ENCODE results near the gene UTP14C. TPM values are rescaled to one million over a fixed set of nuclear protein-coding genes. Genes with fewer than 3 reads are reported as not detected.

Gene UTP14C
- total RNA-seq, 3 donors from 2014 or later (not counting 1 experiment from before 2014, with no cell fraction given) = 6.2 to 9.8 (median 7.0) TPM

GRCh38 chr13:52001120-52001731, 23.3 kb upstream of the UTP14C start:
- no peak overlapping the region for H3K27ac ChIP-seq (ENCODE audit: low read length)
- Mint-ChIP-seq H3K9me3 (no peaks in the 10 kb centered on the region), H3K27ac (no peak overlapping the region), H3K27me3 (ENCODE audit: low read depth in 2 of 2) (peaks cover 16 to 44% of the 10 kb centered on the region in 2 donors), H3K4me3 (no peak overlapping the region), H3K4me1 (no peaks in the 10 kb centered on the region), H3K36me3 (no peaks in the 10 kb centered on the region)
- intact Hi-C loops (cut with micrococcal nuclease) = loop anchor here (1.0 kb wide), 3 partner anchors 126 to 449 kb away; partner anchors contain the start of gene VPS36
- 57% methylated on average over 3 of the region's 3 CpGs for WGBS (ENCODE audit: insufficient coverage)
- ATAC-seq (peak; percentile 65 to 92 (median 87)), DNase-seq (peak in 1 of 2 donors; percentile 64)
- no peaks in the 10 kb centered on the region for H3K36me3 ChIP-seq (ENCODE audit: control insufficient read depth, insufficient read depth, low read length)
- H3K4me3 ChIP-seq (ENCODE audit: low read length) = no peak overlapping the region
- H3K9me3 ChIP-seq (ENCODE audit: control insufficient read depth, insufficient read depth, low read length) = no peaks in the 10 kb centered on the region
- no peaks in the 10 kb centered on the region for H3K27me3 ChIP-seq (ENCODE audit: control insufficient read depth, insufficient read depth, low read length)
- TF ChIP-seq CTCF (IDR thresholded peaks at IDR 0.05) = peak; percentile 72
- H3K4me1 ChIP-seq (ENCODE audit: control insufficient read depth, insufficient read depth, low read length) = no peaks in the 10 kb centered on the region

GRCh38 chr13:52002361-52002760, 22.1 kb upstream of the UTP14C start:
- ATAC-seq (no peak), DNase-seq (no peak)
- Histone ChIP-seq H3K4me1 (ENCODE audit: control insufficient read depth, insufficient read depth, low read length) (no peaks in the 10 kb centered on the region), H3K27me3 (ENCODE audit: control insufficient read depth, insufficient read depth, low read length) (no peaks in the 10 kb centered on the region), H3K4me3 (ENCODE audit: low read length) (no peak overlapping the region), H3K9me3 (ENCODE audit: control insufficient read depth, insufficient read depth, low read length) (no peaks in the 10 kb centered on the region), H3K27ac (ENCODE audit: low read length) (no peak overlapping the region), H3K36me3 (ENCODE audit: control insufficient read depth, insufficient read depth, low read length) (no peaks in the 10 kb centered on the region)
- Mint-ChIP-seq H3K4me3 (no peak overlapping the region), H3K36me3 (no peaks in the 10 kb centered on the region), H3K27ac (no peak overlapping the region), H3K27me3 (ENCODE audit: low read depth in 2 of 2) (peaks cover 24 to 45% of the 10 kb centered on the region in 2 donors), H3K4me1 (no peaks in the 10 kb centered on the region), H3K9me3 (no peaks in the 10 kb centered on the region)
- 85% methylated on average over 3 of the region's 4 CpGs for WGBS (ENCODE audit: insufficient coverage)
- TF ChIP-seq CTCF (IDR thresholded peaks at IDR 0.05) = no peak
- intact Hi-C loops (cut with micrococcal nuclease) = no loop called here

- WGBS (ENCODE audit: insufficient coverage) = 89% methylated on average over 4 of the region's 4 CpGs
- TF ChIP-seq CTCF (IDR thresholded peaks at IDR 0.05) = no peak
- Mint-ChIP-seq H3K27ac (no peak overlapping the region), H3K4me3 (no peak overlapping the region), H3K9me3 (no peaks in the 10 kb centered on the region), H3K4me1 (no peaks in the 10 kb centered on the region), H3K27me3 (ENCODE audit: low read depth in 2 of 2) (peaks cover 27 to 37% of the 10 kb centered on the region in 2 donors), H3K36me3 (no peaks in the 10 kb centered on the region)
- no peaks in the 10 kb centered on the region for H3K4me1 ChIP-seq (ENCODE audit: control insufficient read depth, insufficient read depth, low read length)
- DNase-seq (no peak), ATAC-seq (no peak)
- H3K4me3 ChIP-seq (ENCODE audit: low read length) = no peak overlapping the region
- H3K27ac ChIP-seq (ENCODE audit: low read length) = no peak overlapping the region
- intact Hi-C loops (cut with micrococcal nuclease) = no loop called here
- no peaks in the 10 kb centered on the region for H3K36me3 ChIP-seq (ENCODE audit: control insufficient read depth, insufficient read depth, low read length)
- no peaks in the 10 kb centered on the region for H3K27me3 ChIP-seq (ENCODE audit: control insufficient read depth, insufficient read depth, low read length)
- no peaks in the 10 kb centered on the region for H3K9me3 ChIP-seq (ENCODE audit: control insufficient read depth, insufficient read depth, low read length)
These were observed 20.9 kb upstream of the UTP14C start for GRCh38 chr13:52003541-52003940.
